Measurements from ENCODE around the gene TMEM245. TPM values are rescaled to one million over a fixed set of nuclear protein-coding genes. Genes with fewer than 3 reads are reported as not detected.

The TMEM245 gene
- total RNA-seq, 1 experiment from 2014 or later: 110 TPM

GRCh38 chr9:109166771-109167601 lies 47.2 kb upstream of the TMEM245 start, which contains the start of gene FRRS1L:
FRRS1L (minus strand) TSS chr9:109167249; CDS start chr9:109167138, 111 bp downstream.
- no TSS peak for BruUV-seq (replicated peaks)
- intact Hi-C loops (cut with micrococcal nuclease; ENCODE audit: unreplicated experiment): no loop called here
- Mint-ChIP-seq H3K27me3 (ENCODE audit: insufficient read depth, unreplicated experiment) (no peaks in the 10 kb centered on the region), H3K36me3 (ENCODE audit: insufficient read depth, unreplicated experiment) (no peaks in the 10 kb centered on the region), H3K9me3 (ENCODE audit: unreplicated experiment) (no peaks in the 10 kb centered on the region), H3K4me1 (ENCODE audit: low read depth, unreplicated experiment) (no peaks in the 10 kb centered on the region), H3K4me3 (ENCODE audit: unreplicated experiment) (no peak within 1 kb of the TSS), H3K27ac (ENCODE audit: unreplicated experiment) (no peak within 1 kb of the TSS)
- Histone ChIP-seq H3K4me3 (ENCODE audit: low read depth, low read length) (no peak within 1 kb of the TSS), H3K27me3 (replicated peaks; ENCODE audit: control insufficient read depth, insufficient read depth, low read length) (no peaks in the 10 kb centered on the region), H3K9me3 (no peaks in the 10 kb centered on the region), H3K36me3 (ENCODE audit: control insufficient read depth, insufficient read depth, low read length) (no peaks in the 10 kb centered on the region), H3K4me1 (peaks cover 8% of the 10 kb centered on the region; the same call in 1 of the 2 replicates)
- CTCF ChIA-PET: no interaction called here
- DNase-seq: no peak
- POLR2A ChIA-PET: no interaction called here
- no peak for TF ChIP-seq CTCF (IDR thresholded peaks at IDR 0.05; ENCODE audit: insufficient read depth in 1 of 2, low read depth in 1 of 2, low read length in 1 of 2, severe bottlenecking in 1 of 2, unreplicated experiment in 1 of 2)

GRCh38 chr9:109166171-109166770 lies 46.5 kb upstream of the TMEM245 start:
- ChIA-PET CTCF (no interaction called here), POLR2A (no interaction called here)
- H3K9me3 ChIP-seq: no peaks in the 10 kb centered on the region
- no peaks in the 10 kb centered on the region for H3K36me3 Mint-ChIP-seq (ENCODE audit: insufficient read depth, unreplicated experiment)
- H3K4me1 ChIP-seq: peaks cover 8% of the 10 kb centered on the region; the same call in 1 of the 2 replicates
- H3K4me1 Mint-ChIP-seq (ENCODE audit: low read depth, unreplicated experiment): no peaks in the 10 kb centered on the region
- H3K4me3 ChIP-seq (ENCODE audit: low read depth, low read length): no peak overlapping the region
- no peak for DNase-seq
- H3K36me3 ChIP-seq (ENCODE audit: control insufficient read depth, insufficient read depth, low read length): no peaks in the 10 kb centered on the region
- H3K27ac Mint-ChIP-seq (ENCODE audit: unreplicated experiment): no peak overlapping the region
- H3K27me3 ChIP-seq (replicated peaks; ENCODE audit: control insufficient read depth, insufficient read depth, low read length): no peaks in the 10 kb centered on the region
- H3K27me3 Mint-ChIP-seq (ENCODE audit: insufficient read depth, unreplicated experiment): no peaks in the 10 kb centered on the region
- TF ChIP-seq CTCF (IDR thresholded peaks at IDR 0.05; ENCODE audit: insufficient read depth in 1 of 2, low read depth in 1 of 2, low read length in 1 of 2, severe bottlenecking in 1 of 2, unreplicated experiment in 1 of 2): no peak
- H3K9me3 Mint-ChIP-seq (ENCODE audit: unreplicated experiment): peaks cover 3% of the 10 kb centered on the region
- intact Hi-C loops (cut with micrococcal nuclease; ENCODE audit: unreplicated experiment): no loop called here
- H3K4me3 Mint-ChIP-seq (ENCODE audit: unreplicated experiment): no peak overlapping the region
- BruUV-seq (replicated peaks): no TSS peak

GRCh38 chr9:109164042-109164441 lies 44.3 kb upstream of the TMEM245 start:
- no peaks in the 10 kb centered on the region for H3K36me3 Mint-ChIP-seq (ENCODE audit: insufficient read depth, unreplicated experiment)
- POLR2A ChIA-PET: no interaction called here

More at GRCh38 chr9:109164042-109164441, 44.3 kb upstream of the TMEM245 start:
- Histone ChIP-seq H3K9me3 (no peaks in the 10 kb centered on the region), H3K27me3 (replicated peaks; ENCODE audit: control insufficient read depth, insufficient read depth, low read length) (no peaks in the 10 kb centered on the region), H3K36me3 (ENCODE audit: control insufficient read depth, insufficient read depth, low read length) (no peaks in the 10 kb centered on the region), H3K4me1 (peaks cover 14% of the 10 kb centered on the region), H3K4me3 (ENCODE audit: low read depth, low read length) (no peak overlapping the region)
- no peak for DNase-seq
- no peak overlapping the region for H3K27ac Mint-ChIP-seq (ENCODE audit: unreplicated experiment)
- CTCF ChIA-PET: no interaction called here
- no peak overlapping the region for H3K4me3 Mint-ChIP-seq (ENCODE audit: unreplicated experiment)
- intact Hi-C loops (cut with micrococcal nuclease; ENCODE audit: unreplicated experiment): no loop called here
- no peaks in the 10 kb centered on the region for H3K27me3 Mint-ChIP-seq (ENCODE audit: insufficient read depth, unreplicated experiment)
- H3K9me3 Mint-ChIP-seq (ENCODE audit: unreplicated experiment): peaks cover 10% of the 10 kb centered on the region
- TF ChIP-seq CTCF (IDR thresholded peaks at IDR 0.05; ENCODE audit: insufficient read depth in 1 of 2, low read depth in 1 of 2, low read length in 1 of 2, severe bottlenecking in 1 of 2, unreplicated experiment in 1 of 2): no peak
- peaks cover 7% of the 10 kb centered on the region for H3K4me1 Mint-ChIP-seq (ENCODE audit: low read depth, unreplicated experiment)
- BruUV-seq (replicated peaks): no TSS peak
